HG02970 (cell line): Measurements from ENCODE around the gene SORBS2.

Experiments used
- ATAC-seq: cut with Tn5 transposase; IDR thresholded peaks from one replicate; pipeline ENCODE4 v1.9.1; 2021; ENCODE audit warnings: mild to moderate bottlenecking, moderate library complexity, moderate number of reproducible peaks; ENCODE audit not compliant: unreplicated experiment, low FRiP score

SORBS2 gene

DNA sequence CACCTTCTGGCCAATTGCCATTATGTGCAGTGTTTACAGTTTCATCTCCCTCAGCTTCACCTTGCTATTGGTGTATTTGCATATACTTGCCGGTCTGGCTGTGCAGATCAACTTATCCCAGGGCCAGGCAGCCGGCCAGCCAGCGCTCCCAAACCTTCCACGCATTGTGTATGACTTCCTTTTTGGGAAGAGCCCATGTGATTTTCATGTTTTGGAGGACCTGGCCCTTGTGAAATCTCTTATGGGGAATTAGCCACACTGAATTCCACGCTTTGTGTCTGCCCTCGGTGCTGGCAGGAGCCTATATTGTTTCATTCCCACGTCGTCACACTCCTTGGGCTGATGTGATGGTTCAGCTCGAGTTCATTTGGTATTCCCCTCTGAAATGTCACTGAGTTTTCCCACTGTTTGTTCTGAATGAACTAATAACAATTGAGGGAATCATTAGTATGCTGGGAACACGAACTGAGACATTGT is 270.7 kb downstream of the SORBS2 start:
- ATAC-seq = no peak

GRCh38 chr4:185540487-185541120 is 271.4 kb downstream of the SORBS2 start:
- ATAC-seq = no peak

DNA sequence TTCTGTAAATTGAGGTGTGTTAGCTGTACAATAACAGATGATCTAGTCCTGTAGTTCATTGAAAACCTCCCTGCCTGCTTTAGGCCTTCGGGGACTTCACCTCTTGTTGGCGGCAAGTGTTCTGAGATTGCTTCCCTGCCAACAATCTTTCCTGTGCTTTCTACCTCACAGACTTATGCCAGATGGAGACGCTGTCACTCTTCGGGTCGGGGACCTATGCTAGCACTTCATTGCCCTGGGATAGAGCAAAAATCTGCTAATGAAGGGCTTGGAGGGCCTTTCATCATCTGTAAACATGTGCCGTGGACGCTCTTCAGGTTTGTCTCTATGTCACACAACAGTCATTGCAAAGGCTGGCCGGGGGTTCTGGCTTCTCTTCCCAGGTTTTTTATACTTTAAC is 272.0 kb downstream of the SORBS2 start:
- ATAC-seq = no peak

DNA sequence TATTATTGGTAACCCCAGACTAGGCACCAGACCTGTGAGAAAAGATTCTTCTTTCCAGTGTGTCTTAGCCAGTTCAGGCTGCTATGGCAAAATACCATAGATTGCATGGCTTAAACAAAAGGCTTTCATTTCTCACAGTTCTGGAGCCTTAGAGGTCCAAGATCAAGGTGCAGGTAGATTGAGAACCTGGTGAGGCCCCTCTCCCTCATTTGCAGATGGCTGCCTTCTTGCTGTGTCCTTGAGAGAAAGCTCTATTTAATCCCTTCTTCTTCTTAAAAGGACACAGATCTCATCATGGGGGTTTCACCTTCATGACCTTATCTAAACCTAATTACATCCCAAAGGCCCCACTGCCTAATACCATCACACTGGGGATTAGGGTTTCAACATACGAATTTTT is 273.2 kb downstream of the SORBS2 start:
- no peak for ATAC-seq

- no peak for ATAC-seq
These were observed 275.6 kb downstream of the SORBS2 start for GRCh38 chr4:185536411-185536709.

DNA sequence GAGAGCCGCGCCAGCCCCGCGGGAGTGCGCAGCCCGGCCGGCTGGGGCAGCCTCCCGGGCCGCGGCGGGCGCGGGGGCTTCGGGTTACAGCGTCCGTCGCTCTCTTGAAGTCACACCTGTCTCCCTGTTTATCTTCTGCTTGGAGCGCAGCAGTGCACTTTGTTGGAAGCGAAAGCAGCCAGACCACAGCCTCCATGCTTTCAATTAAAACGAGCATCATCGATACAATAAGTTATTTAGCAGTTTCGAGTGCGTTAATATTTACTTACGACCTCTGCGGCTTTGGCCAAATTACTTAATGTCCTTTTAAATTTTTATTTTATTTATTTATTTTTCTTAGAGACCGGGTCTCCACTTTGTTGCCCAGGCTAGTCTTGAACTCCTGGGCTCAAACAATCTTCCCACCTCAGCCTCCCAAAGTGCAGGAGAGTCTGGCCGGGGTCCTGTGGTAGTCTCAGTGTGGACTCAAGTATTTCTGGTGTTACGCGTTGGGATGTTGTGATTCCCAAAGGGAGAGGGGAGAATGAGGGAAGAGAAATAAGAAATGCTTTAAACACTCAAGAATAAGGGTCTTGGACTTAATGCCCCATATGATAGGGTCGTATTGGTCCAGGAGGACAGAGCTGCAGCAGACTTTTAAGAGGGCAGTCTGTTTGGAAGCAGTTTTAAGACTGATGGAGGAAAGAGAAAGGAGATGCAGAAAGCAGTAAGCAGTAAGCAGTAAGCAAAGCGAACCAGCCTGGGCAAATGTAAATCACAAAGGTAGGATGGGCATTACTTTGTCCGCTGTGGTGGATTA is 276.2 kb downstream of the SORBS2 start:
- ATAC-seq = no peak
